HL-60/S4 treated with phorbol 12-myristate 13-acetate at 8.2 ng/mL for 4 days and 3 days (cell line): ENCODE measurements around the gene SLC13A3.

Experiments
- in situ Hi-C: fragments of 300-500 bp; cut with MboI; formaldehyde crosslinking; loops from 2 replicates; pipeline ENCODE4 v1.15.0; 2022; ENCODE audit warnings: low sequenced_read_pairs

Gene SLC13A3

DNA sequence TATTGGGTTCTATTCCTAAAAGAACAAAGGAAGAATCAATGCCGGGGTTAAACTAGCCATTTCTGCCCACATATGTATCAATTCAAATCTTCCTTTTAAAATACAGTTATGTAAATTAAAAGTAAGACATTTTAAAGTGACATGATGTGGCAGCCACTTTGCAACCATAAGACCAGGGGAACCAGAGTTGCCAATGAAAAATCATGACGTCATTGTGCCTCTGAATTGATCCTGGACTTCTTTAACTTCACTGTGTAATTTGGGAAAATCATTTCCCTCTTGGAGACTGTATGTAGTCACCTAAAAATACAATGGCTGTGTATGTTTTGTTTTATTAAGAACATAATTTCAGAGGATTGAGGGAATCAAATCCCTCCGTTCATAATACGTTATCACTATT, 42.2 kb downstream of the SLC13A3 start:
- in situ Hi-C loops, result no loop called here

DNA sequence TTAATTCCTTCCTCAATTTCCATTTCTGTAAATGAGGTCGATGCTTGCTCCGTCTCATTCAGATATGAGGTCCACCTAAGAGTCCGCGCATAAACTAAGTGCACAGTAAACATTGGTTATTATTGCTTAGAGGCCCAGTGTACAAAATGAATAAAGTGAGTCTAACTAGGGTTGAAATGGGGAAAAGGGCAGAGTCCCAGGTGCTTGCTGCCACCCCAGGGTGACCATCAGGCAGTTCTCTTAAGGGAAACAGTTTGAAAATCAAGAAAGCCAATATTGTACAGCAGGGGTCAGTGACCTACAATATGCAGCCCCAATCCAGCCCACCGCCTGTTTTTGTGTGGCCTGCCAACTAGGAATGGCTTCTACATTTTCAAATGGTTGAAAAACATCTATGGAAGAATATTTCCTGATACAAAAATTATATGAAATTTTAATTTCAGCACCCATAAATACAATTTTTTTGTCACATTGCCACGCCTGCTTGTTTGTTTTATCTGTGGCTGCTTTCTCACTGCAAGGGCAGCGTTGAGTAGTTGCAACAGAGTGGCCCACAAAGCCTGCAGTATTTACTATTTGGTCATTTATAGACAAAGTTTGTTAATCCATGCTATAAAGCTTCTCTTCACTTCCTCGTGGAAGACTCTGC, 43.3 kb downstream of the SLC13A3 start:
- in situ Hi-C loops, result no loop called here

DNA sequence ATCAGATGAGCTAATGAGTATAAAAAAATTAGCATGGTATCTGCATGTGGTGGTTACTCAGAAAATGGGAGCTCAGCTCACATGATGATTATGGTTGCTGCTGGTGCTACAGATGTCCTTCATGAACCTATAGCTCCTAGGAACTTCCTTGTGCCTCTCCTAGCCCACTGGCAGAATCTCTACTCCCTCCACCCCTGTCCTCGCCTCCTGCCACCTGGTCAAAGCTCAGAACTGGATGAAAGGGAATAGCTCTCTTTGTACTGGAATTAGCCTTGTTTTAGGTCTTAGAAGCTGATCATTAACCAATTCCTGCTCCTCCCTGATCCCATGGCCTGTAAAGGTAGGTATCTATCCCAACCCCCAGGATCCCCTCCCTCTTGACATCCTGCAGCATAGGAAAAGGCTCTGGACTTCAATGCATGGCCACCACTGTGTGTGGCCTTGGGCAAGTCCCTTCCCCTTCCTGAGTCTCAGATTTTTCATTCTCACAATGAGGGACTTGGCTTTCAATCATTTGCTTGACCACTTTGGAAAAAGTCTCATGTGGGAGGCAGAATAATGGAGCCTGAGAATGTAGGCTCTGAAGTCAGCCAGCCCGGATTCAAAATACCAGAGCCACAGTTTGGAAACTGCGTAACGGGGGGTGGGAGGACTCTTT, 43.9 kb downstream of the SLC13A3 start:
- in situ Hi-C loops, result no loop called here

- in situ Hi-C loops, result no loop called here
These were observed 44.5 kb downstream of the SLC13A3 start for GRCh38 chr20:46606817-46607190.

GRCh38 chr20:46605978-46606816, 45.1 kb downstream of the SLC13A3 start:
- in situ Hi-C loops, result no loop called here

DNA sequence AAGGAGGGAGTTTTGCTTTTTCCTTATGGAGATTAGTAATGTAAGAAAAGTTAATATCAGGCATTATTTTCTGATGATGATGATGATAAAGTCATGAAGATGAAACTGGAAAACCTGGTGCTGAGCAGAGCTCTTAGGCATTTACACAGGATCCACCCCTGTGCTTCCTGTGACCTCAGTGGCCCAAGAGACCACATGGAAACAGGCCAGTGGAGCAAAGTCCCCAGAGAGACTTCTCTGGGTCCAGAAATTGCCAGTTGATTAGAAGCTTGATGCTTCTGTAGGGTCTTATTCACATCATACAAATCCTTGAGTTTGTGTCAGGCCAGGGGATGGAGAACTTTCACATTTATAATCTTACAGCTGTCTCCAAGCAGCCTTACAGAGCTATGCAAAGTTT, 46.1 kb downstream of the SLC13A3 start:
- in situ Hi-C loops, result no loop called here

GRCh38 chr20:46604551-46605133, 46.6 kb downstream of the SLC13A3 start:
- in situ Hi-C loops, result no loop called here

- in situ Hi-C loops, result no loop called here
These were observed 48.8 kb downstream of the SLC13A3 start for GRCh38 chr20:46602429-46602828.

DNA sequence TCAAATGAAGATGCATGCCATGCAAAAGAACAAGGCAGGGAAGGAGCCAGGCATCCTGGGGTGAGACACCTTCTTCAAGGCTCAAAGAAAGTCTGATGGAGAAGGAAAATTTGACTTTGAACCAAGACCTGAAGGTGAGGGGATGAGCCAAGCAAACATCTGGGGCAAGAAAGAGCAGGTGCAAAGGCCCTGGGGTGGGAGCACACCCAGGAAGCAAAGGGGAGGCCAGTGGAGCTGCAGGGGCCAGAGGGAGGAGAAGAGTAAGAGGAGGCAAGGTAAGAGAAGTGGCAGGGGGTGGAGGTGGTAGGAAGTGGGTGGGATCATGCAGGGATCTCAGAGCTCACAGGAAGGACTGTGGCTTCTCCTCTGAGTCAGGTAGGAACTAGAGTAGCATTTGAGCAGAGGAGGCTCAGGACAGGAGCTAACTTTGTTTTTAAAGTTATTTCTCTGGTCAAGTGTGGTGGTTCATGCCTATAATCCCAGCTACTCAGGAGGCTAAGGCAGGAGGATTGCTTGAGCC, 49.6 kb downstream of the SLC13A3 start:
- in situ Hi-C loops, result no loop called here

DNA sequence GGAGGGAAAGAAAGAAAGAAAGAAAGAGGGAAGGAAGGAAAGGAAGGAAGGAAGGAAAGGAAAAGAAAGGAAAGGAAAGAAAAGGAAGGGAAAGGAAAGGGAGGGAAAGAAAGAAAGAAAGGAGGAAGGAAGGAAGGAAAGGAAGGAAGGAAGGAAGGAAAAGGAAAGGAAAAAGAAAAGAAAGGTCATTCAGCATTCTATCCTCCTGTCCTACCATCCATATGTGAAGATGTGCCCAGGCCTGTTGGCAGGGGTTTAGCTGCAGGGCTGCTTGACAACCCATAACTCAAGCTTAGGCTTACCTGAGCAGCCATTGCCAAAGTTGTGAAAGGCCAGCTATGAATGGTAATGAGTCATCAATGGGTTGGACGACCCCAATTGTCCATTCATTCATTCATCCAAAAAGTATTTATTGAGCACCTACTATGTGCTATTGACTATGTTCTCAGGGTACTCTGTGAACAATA, 50.9 kb downstream of the SLC13A3 start:
- in situ Hi-C loops, result no loop called here

- in situ Hi-C loops, result no loop called here
These were observed 51.9 kb downstream of the SLC13A3 start for GRCh38 chr20:46599227-46599987.

DNA sequence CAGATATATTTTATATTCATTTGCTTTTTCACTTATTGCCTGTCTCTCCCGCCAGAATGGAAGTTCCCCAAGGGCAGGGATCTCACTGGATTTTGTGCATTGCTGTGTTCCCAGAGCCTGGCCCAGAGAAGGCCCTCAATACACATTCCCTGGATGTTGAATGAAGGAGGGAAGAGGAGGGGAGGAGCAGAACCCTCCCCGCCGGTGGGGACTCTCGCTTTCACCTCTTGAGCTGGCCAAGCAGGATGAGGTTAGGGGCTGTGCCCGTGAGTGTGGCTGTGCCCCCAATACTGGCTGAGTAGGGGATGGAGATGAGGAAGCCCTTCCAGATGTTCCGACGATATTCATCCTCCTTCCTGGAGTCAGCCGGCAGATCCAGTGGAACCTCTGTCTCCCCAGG, 55.3 kb downstream of the SLC13A3 start:
- in situ Hi-C loops, result no loop called here

- in situ Hi-C loops, result no loop called here
These were observed 56.5 kb downstream of the SLC13A3 start for GRCh38 chr20:46594725-46595124.

DNA sequence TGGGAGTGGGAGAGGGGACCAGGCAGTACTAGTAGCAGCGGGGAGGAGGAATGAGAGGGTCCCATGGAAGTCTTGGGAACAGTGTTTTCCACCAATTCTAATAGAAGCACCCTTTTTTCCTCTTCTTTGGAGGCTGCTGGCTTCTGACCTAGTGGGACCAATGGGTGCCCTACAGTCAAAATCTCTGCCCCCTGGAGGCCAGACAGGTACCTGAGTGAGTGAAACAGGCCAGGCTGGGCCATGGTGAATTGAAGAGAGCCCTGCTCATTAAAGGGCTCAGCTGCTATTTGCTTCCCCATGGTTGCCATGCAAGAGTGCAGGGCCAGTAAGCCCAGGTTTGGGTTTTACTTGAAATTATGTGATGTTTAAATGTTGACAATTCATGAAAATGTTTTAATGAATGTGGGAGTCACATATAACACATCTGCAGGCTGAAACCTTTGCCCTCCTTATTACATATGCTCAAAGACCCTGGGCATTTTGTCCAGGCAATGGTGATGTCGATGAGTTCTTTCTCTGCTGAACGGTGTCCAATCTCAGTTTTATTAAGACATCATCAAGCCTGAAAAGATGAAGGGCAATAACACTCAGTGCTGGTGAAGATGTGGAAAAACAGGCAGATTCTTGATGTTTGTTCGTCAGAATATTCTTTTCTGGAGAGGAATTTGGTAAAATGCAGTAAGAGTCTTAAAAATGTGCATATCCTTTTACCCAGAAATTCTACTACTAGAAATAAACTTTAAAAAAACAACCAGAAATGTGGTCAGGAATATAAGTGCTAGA, 58.5 kb downstream of the SLC13A3 start:
- in situ Hi-C loops, result no loop called here

- in situ Hi-C loops, result no loop called here
These were observed 60.8 kb downstream of the SLC13A3 start for GRCh38 chr20:46590443-46590842.

DNA sequence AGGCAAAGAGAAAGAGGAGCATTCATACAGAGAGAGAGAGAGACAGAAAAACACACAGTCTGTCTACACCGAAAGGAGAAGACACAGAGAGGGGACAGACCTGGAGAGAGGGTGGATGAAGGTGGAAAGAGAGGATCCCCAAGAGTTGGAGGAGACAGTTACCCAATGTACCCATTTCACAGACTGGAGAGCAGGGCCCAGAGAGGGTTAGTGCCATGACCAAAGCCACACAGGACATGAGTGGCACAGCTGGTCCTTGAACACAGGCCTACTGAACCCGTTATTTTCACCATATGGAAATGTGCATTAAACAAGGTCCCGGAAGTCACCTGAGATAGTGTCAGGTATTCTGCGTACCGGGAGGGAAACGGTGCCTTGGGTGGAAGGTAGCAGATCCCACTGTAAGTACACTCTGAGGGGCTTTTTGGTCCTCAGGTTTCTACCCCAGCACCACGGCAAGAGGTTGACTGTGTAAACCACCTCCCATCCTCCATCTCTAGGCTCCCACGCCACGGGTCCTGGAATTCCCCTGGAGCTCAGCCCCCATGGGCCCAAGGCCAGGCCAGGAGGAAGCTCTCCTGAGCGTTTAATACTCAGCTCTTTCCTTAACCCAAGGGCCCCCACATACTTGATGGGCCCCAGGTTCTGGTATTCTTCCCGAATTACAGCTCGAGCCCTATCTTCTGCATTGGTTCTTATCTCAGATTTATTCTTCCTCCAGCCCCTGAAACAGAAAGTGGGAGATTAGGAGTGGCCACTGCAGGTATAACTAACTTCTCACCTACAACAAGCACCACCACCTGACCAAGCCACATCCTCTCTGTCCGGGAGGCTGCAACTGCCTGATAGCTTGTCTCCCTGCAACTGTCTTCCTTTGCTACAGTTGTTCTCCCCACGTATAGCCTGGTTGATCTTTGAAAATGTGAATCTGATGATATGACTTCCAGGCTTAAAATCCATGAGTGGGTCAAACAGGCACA, 62.4 kb downstream of the SLC13A3 start:
- in situ Hi-C loops, result no loop called here

DNA sequence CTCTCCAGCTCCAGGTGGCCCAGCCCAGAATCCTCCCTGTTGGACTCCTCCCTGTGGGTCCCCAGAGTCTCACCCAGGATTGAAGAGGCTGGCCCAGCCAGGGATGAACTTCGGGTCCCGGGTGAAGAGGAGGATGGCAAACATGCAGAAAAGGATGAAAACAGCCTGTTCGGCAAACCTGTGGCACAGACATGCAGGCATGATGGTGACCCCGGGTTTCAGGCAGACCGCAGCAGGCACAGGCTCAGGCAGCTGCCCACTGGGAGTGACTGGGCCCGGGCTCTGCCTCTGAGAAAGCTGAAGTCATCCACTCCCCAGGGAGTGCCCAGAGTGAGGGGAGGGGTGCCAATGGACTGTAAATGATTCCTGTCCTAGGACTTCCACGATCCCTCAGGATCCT, 63.3 kb downstream of the SLC13A3 start:
- in situ Hi-C loops, result no loop called here

DNA sequence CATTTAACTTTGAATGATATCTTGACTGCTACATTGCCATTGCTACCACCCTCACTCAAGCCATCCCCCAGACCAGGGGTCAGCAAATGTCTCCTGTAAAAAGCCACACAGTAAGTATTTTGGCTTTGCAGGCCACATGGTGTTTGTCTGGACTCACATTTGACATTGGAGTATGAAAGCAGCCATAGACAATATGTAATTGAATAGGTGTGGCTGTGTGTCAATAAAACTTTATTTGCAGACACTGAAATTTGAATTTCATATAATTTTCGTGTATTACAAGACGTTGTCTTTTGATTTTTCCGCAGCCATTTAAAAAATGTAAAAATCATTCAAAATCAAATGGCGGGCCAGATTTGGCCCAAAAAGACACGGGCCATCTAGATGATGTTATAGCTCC, 64.5 kb downstream of the SLC13A3 start:
- in situ Hi-C loops, result no loop called here

GRCh38 chr20:46584508-46584907, 66.8 kb downstream of the SLC13A3 start:
- in situ Hi-C loops, result no loop called here
